ENCODE results near the gene EDRF1. TPM values are rescaled to one million over a fixed set of nuclear protein-coding genes. Genes with fewer than 3 reads are reported as not detected.

Gene EDRF1
- total and polyA plus RNA-seq, 2 experiments from 2014 or later: 25.0 to 48.8 TPM

DNA sequence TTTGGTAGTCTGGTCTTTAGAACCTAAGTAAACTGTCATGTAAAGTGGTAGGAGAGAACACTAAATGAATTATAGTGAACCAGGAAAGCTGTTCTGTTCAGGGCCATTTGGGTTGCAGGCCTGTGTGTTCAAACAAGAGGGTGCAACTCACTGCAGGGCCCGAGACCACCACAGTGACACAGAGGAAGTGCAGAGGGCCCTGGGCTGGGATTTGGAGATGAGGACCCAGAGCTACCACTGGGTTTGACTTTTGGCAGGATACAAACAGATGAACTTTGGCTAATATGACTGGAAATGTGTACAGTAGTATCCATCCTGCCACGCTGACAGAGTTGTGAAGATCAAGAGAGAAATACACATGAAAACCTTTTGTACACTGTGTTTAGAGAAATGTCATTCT, 46.3 kb downstream of the EDRF1 start:
- no peak for TF ChIP-seq ZNF331 (CRISPR knock-in tag; IDR thresholded peaks at IDR 0.05; ENCODE audit: low read depth)
- no peaks in the 10 kb centered on the region for H3K27me3 ChIP-seq (ENCODE audit: insufficient read depth)
- Mint-ChIP-seq H3K27me3 (ENCODE audit: insufficient read depth, low read depth, poor library complexity) (no peaks in the 10 kb centered on the region), H3K9me3 (no peaks in the 10 kb centered on the region), H3K4me1 (peaks cover 20% of the 10 kb centered on the region), H3K27ac (no peak overlapping the region), H3K4me3 (no peak overlapping the region), H3K36me3 (ENCODE audit: low read depth) (peaks cover 30% of the 10 kb centered on the region; the same call in 2 of the 3 replicates)
- DNase-seq (ENCODE audit: low spot score) (no peak), ATAC-seq (no peak)
- no peaks in the 10 kb centered on the region for H4K20me1 ChIP-seq (replicated peaks; ENCODE audit: insufficient read depth)
- H3K9me2 ChIP-seq (ENCODE audit: insufficient read depth): no peaks in the 10 kb centered on the region
- H2AFZ ChIP-seq: no peak overlapping the region
- H3K36me3 ChIP-seq (ENCODE audit: insufficient read depth): peaks cover 12% of the 10 kb centered on the region
- peaks cover 3% of the 10 kb centered on the region; the same call in 1 of the 2 replicates for H3K4me1 ChIP-seq (ENCODE audit: insufficient read depth)
- H3F3A ChIP-seq (replicated peaks; ENCODE audit: low read depth): no peaks in the 10 kb centered on the region
- H3K4me2 ChIP-seq: no peak overlapping the region
- no peak overlapping the region for H3K4me3 ChIP-seq
- no peak overlapping the region for H3K27ac ChIP-seq (ENCODE audit: low read depth)
- no peaks in the 10 kb centered on the region for H3K79me2 ChIP-seq (replicated peaks; ENCODE audit: insufficient read depth)

DNA sequence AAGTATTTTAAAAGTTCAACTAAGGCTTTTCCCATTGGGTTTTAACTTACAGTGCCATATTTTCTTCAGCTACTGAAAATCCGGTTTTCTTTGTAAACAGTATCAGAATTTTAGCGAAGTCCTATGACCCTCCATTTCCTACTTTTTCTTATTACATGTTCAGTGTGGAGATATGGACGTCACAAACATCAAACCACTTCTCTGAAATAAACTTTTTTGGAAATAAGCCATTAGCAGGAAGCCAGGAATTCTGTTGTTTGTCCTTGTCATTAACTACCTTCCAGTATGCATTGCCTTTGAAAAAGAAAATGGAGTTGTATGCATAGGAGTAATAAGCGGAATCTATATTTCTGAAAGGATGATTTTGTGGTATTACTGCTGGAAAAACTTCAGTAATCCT, 47.0 kb downstream of the EDRF1 start:
- Mint-ChIP-seq H3K4me3 (no peak overlapping the region), H3K4me1 (peaks cover 16% of the 10 kb centered on the region), H3K27ac (no peak overlapping the region), H3K9me3 (no peaks in the 10 kb centered on the region), H3K27me3 (ENCODE audit: insufficient read depth, low read depth, poor library complexity) (no peaks in the 10 kb centered on the region), H3K36me3 (ENCODE audit: low read depth) (peaks cover 30% of the 10 kb centered on the region; the same call in 2 of the 3 replicates)
- peaks cover 3% of the 10 kb centered on the region; the same call in 1 of the 2 replicates for H3K4me1 ChIP-seq (ENCODE audit: insufficient read depth)
- H3K27me3 ChIP-seq (ENCODE audit: insufficient read depth): no peaks in the 10 kb centered on the region
- no peak overlapping the region for H3K4me2 ChIP-seq
- no peak for TF ChIP-seq STAT1 (IDR thresholded peaks at IDR 0.05; ENCODE audit: unreplicated experiment)
- no peak for TF ChIP-seq EZH2phosphoT487 (IDR thresholded peaks at IDR 0.05; ENCODE audit: unreplicated experiment)
- TF ChIP-seq NANOG (IDR thresholded peaks at IDR 0.05; ENCODE audit: borderline replicate concordance): no peak
- no peak for TF ChIP-seq JUNB (IDR thresholded peaks at IDR 0.05; ENCODE audit: unreplicated experiment)
- no peak for TF ChIP-seq EZH2 (IDR thresholded peaks at IDR 0.05; ENCODE audit: low read depth, unreplicated experiment)
- TF ChIP-seq, protein P1, sequence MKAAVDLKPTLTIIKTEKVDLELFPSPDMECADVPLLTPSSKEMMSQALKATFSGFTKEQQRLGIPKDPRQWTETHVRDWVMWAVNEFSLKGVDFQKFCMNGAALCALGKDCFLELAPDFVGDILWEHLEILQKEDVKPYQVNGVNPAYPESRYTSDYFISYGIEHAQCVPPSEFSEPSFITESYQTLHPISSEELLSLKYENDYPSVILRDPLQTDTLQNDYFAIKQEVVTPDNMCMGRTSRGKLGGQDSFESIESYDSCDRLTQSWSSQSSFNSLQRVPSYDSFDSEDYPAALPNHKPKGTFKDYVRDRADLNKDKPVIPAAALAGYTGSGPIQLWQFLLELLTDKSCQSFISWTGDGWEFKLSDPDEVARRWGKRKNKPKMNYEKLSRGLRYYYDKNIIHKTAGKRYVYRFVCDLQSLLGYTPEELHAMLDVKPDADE (IDR thresholded peaks at IDR 0.05): no peak
- TF ChIP-seq ZNF331 (CRISPR knock-in tag; IDR thresholded peaks at IDR 0.05; ENCODE audit: low read depth): no peak
- no peak for TF ChIP-seq CREB1 (CRISPR knock-in tag; IDR thresholded peaks at IDR 0.05; ENCODE audit: low read depth)
- TF ChIP-seq, protein P2, sequence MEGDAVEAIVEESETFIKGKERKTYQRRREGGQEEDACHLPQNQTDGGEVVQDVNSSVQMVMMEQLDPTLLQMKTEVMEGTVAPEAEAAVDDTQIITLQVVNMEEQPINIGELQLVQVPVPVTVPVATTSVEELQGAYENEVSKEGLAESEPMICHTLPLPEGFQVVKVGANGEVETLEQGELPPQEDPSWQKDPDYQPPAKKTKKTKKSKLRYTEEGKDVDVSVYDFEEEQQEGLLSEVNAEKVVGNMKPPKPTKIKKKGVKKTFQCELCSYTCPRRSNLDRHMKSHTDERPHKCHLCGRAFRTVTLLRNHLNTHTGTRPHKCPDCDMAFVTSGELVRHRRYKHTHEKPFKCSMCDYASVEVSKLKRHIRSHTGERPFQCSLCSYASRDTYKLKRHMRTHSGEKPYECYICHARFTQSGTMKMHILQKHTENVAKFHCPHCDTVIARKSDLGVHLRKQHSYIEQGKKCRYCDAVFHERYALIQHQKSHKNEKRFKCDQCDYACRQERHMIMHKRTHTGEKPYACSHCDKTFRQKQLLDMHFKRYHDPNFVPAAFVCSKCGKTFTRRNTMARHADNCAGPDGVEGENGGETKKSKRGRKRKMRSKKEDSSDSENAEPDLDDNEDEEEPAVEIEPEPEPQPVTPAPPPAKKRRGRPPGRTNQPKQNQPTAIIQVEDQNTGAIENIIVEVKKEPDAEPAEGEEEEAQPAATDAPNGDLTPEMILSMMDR (conservative IDR thresholded peaks at IDR 0.05; ENCODE audit: low read depth in 2 of 2): no peak
- H3K27ac ChIP-seq (ENCODE audit: low read depth): no peak overlapping the region
- H3K9me2 ChIP-seq (ENCODE audit: insufficient read depth): no peaks in the 10 kb centered on the region
- H2AFZ ChIP-seq: no peak overlapping the region
- peaks cover 12% of the 10 kb centered on the region for H3K36me3 ChIP-seq (ENCODE audit: insufficient read depth)
- H3F3A ChIP-seq (replicated peaks; ENCODE audit: low read depth): no peaks in the 10 kb centered on the region
- DNase-seq (ENCODE audit: low spot score) (no peak), ATAC-seq (no peak)
- no peaks in the 10 kb centered on the region for H4K20me1 ChIP-seq (replicated peaks; ENCODE audit: insufficient read depth)
- H3K4me3 ChIP-seq: no peak overlapping the region
- no peaks in the 10 kb centered on the region for H3K79me2 ChIP-seq (replicated peaks; ENCODE audit: insufficient read depth)

All from GM23338 (cell line).